Caco-2 (cell line): Measurements from ENCODE around the gene OR51A4. TPM values are rescaled to one million over a fixed set of nuclear protein-coding genes. Genes with fewer than 3 reads are reported as not detected.

Source experiments
- BruUV-seq: library from RNA; stranded (reverse); fragments of 400-500 nt; replicated peaks from 2 replicates; lab custom pipeline; 2021; lab: Mats Ljungman, UMichigan
- CTCF ChIA-PET: fragments of 300-600 bp; sonication (Branson Sonifier 250); formaldehyde crosslinking; loops from one replicate; lab custom pipeline; 2022; ENCODE audit warnings: antibody characterized with exemption; lab: Charles Lee
- POLR2A ChIA-PET: fragments of 300-600 bp; sonication (Branson Sonifier 250); formaldehyde crosslinking; loops from one replicate; lab custom pipeline; 2022; ENCODE audit warnings: antibody characterized with exemption; lab: Charles Lee
- DNase-seq, 2 experiments: peaks; one replicate each; pipeline versions ENCODE4 v3.0.0 to v3.0.0-alpha.2; 2020 to 2022
- H3K27me3 ChIP-seq: replicated peaks from 2 replicates; pipeline ENCODE4 v1.6.0; 2011; ENCODE audit warnings: low read length; ENCODE audit not compliant: control insufficient read depth, insufficient read depth
- H3K36me3 ChIP-seq: 2 replicates; pipeline ENCODE4 v1.5.1; 2011; ENCODE audit warnings: low read length; ENCODE audit not compliant: control insufficient read depth, insufficient read depth
- H3K4me1 ChIP-seq: fragments of 250-450 bp; sonication (Bioruptor Pico); 2 replicates; pipeline ENCODE4 v1.5.1; 2020; ENCODE audit warnings: mild to moderate bottlenecking
- H3K4me3 ChIP-seq: 2 replicates; pipeline ENCODE4 v1.5.1; 2011; ENCODE audit warnings: low read depth, mild to moderate bottlenecking, control low read depth, low read length
- H3K9me3 ChIP-seq: fragments of 250-450 bp; sonication (Bioruptor Pico); 2 replicates; pipeline ENCODE4 v1.5.1; 2020; ENCODE audit warnings: mild to moderate bottlenecking, moderate library complexity
- H3K27ac Mint-ChIP-seq: one replicate; pipeline ENCODE4 v1.8.0; 2022; ENCODE audit warnings: mixed read lengths; ENCODE audit not compliant: unreplicated experiment
- H3K27me3 Mint-ChIP-seq: one replicate; pipeline ENCODE4 v1.8.0; 2022; ENCODE audit warnings: mixed read lengths; ENCODE audit not compliant: insufficient read depth, unreplicated experiment
- H3K36me3 Mint-ChIP-seq: one replicate; pipeline ENCODE4 v1.8.0; 2022; ENCODE audit warnings: mild to moderate bottlenecking, mixed read lengths; ENCODE audit not compliant: insufficient read depth, unreplicated experiment
- H3K4me1 Mint-ChIP-seq: one replicate; pipeline ENCODE4 v1.8.0; 2022; ENCODE audit warnings: low read depth, mixed read lengths; ENCODE audit not compliant: unreplicated experiment
- H3K4me3 Mint-ChIP-seq: one replicate; pipeline ENCODE4 v1.8.0; 2022; ENCODE audit warnings: mild to moderate bottlenecking, moderate library complexity, mixed read lengths; ENCODE audit not compliant: unreplicated experiment
- H3K9me3 Mint-ChIP-seq: one replicate; pipeline ENCODE4 v1.8.0; 2022; ENCODE audit warnings: mixed read lengths; ENCODE audit not compliant: unreplicated experiment
- intact Hi-C: fragments of 100-400 bp; cut with micrococcal nuclease; formaldehyde crosslinking; loops from one replicate; pipeline ENCODE4 v1.10.0; 2022; ENCODE audit not compliant: unreplicated experiment
- total RNA-seq: library from RNA; stranded (reverse); gene quantifications from 2 replicates; pipeline ENCODE4 v1.2.3, GENCODE V29; 2022
- TF ChIP-seq, protein P1 (sequence below), 2 experiments: fragments of 200-600 bp in 1 of 2; IDR thresholded peaks; 1 replicate in 1 of 2; 2 replicates in 1 of 2; pipeline versions ENCODE4 v1.5.1 to v1.8.0; 2011 to 2022; ENCODE audit warnings: antibody characterized with exemption in 1 of 2, control low read depth in 1 of 2, inconsistent platforms in 1 of 2, low read depth in 1 of 2, low read length in 1 of 2, mild to moderate bottlenecking in 1 of 2, moderate library complexity in 1 of 2; ENCODE audit not compliant: insufficient read depth in 1 of 2, severe bottlenecking in 1 of 2, unreplicated experiment in 1 of 2

Gene OR51A4
- total RNA-seq, 1 experiment from 2014 or later, result not detected

DNA sequence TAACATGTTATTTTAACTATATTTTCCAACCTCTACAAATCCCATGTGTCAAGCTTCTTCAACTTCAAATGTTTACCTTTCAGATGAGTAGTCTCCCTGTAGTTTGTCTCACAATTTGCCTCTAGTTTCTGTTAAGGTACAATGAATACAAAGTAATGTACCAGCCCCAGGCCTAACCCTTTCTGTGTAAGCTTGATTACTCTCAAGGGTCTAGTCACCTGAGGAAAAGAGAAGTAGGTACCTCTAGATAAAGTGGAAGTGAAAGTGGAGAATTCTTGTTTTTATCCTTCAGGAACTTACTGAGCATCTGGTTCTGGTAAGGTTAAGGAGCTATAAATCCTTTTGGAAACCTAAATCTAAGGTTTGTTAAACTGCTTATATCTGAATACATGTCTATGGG is 43.9 kb downstream of the OR51A4 start, which contains the start of gene OR51A7:
Gene OR51A7, plus strand, starts transcription at position 300 of the 400 bp plus-strand sequence. CDS start 3,587 bp downstream, outside the sequence.
- H3K36me3 Mint-ChIP-seq, result no peaks in the 10 kb centered on the region
- Histone ChIP-seq H3K36me3 (no peaks in the 10 kb centered on the region), H3K4me3 (no peak within 1 kb of the TSS), H3K27me3 (no peaks in the 10 kb centered on the region), H3K9me3 (no peaks in the 10 kb centered on the region), H3K4me1 (no peaks in the 10 kb centered on the region)
- H3K4me3 Mint-ChIP-seq, result no peak within 1 kb of the TSS
- no peaks in the 10 kb centered on the region for H3K9me3 Mint-ChIP-seq
- intact Hi-C loops, result no loop called here
- H3K27me3 Mint-ChIP-seq, result peaks cover 14% of the 10 kb centered on the region
- TF ChIP-seq, protein P1, sequence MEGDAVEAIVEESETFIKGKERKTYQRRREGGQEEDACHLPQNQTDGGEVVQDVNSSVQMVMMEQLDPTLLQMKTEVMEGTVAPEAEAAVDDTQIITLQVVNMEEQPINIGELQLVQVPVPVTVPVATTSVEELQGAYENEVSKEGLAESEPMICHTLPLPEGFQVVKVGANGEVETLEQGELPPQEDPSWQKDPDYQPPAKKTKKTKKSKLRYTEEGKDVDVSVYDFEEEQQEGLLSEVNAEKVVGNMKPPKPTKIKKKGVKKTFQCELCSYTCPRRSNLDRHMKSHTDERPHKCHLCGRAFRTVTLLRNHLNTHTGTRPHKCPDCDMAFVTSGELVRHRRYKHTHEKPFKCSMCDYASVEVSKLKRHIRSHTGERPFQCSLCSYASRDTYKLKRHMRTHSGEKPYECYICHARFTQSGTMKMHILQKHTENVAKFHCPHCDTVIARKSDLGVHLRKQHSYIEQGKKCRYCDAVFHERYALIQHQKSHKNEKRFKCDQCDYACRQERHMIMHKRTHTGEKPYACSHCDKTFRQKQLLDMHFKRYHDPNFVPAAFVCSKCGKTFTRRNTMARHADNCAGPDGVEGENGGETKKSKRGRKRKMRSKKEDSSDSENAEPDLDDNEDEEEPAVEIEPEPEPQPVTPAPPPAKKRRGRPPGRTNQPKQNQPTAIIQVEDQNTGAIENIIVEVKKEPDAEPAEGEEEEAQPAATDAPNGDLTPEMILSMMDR (IDR thresholded peaks at IDR 0.05; ENCODE audit: insufficient read depth in 1 of 2, low read depth in 1 of 2, low read length in 1 of 2, severe bottlenecking in 1 of 2, unreplicated experiment in 1 of 2), result no peak
- no peaks in the 10 kb centered on the region for H3K4me1 Mint-ChIP-seq
- no TSS peak for BruUV-seq
- DNase-seq, result no peak
- H3K27ac Mint-ChIP-seq, result no peak within 1 kb of the TSS
- ChIA-PET POLR2A (no interaction called here), CTCF (no interaction called here)

Other genes with a start within 250 kb of the OR51A4 start
- gene OR51E2, start 249.8 kb downstream of the OR51A4 start, total RNA-seq, result not detected in 2 replicates
- gene MMP26, start 242.8 kb downstream of the OR51A4 start, total RNA-seq, result not detected in 2 replicates
- gene OR51F1, start 177.7 kb downstream of the OR51A4 start, total RNA-seq, result not detected in 2 replicates
- not detected in 2 replicates for gene OR52R1, start 143.2 kb downstream of the OR51A4 start, total RNA-seq
- not detected in 2 replicates for gene OR51F2, start 126.3 kb downstream of the OR51A4 start, total RNA-seq
- gene OR51S1, start 98.4 kb downstream of the OR51A4 start, total RNA-seq, result not detected in 2 replicates
- gene OR51T1, start 65.7 kb downstream of the OR51A4 start, total RNA-seq, result not detected in 2 replicates
- gene OR51A7, start 43.8 kb downstream of the OR51A4 start, total RNA-seq, result not detected in 2 replicates
- not detected in 2 replicates for gene OR51G2, start 28.3 kb downstream of the OR51A4 start, total RNA-seq
- gene OR51G1, start 23.3 kb downstream of the OR51A4 start, total RNA-seq, result not detected in 2 replicates
- not detected in 2 replicates for gene OR51A2, start 8.1 kb upstream of the OR51A4 start, total RNA-seq
- gene OR51L1, start 47.2 kb upstream of the OR51A4 start, total RNA-seq, result not detected in 2 replicates
- not detected in 2 replicates for gene OR52J3, start 98.9 kb upstream of the OR51A4 start, total RNA-seq
- gene OR52E2, start 112.0 kb upstream of the OR51A4 start, total RNA-seq, result not detected in 2 replicates
- gene OR52E1, start 122.0 kb upstream of the OR51A4 start, total RNA-seq, result not detected in 2 replicates
- not detected in 2 replicates for gene OR52A5, start 190.8 kb upstream of the OR51A4 start, total RNA-seq
- not detected in 2 replicates for gene OR52A1, start 207.2 kb upstream of the OR51A4 start, total RNA-seq